Skeletal muscle tissue (tissue), 4 donors: Measurements from ENCODE around the gene EDN2. TPM values are rescaled to one million over a fixed set of nuclear protein-coding genes. Genes with fewer than 3 reads are reported as not detected.

Source experiments
- H3K27ac ChIP-seq: one replicate; pipeline ENCODE4 v1.7.0; 2013; ENCODE audit warnings: mild to moderate bottlenecking, low read depth, low read length, inconsistent platforms
- H3K27me3 ChIP-seq, 3 donors: one replicate each; pipeline ENCODE4 v1.7.0; 2013; ENCODE audit warnings: low read length in 3 of 3; ENCODE audit not compliant: control insufficient read depth in 3 of 3, insufficient read depth in 3 of 3
- H3K36me3 ChIP-seq, 3 donors: one replicate each; pipeline ENCODE4 v1.7.0; 2013; ENCODE audit warnings: low read length in 3 of 3; ENCODE audit not compliant: control insufficient read depth in 3 of 3, insufficient read depth in 3 of 3
- H3K4me1 ChIP-seq, 3 donors: one replicate each; pipeline ENCODE4 v1.7.0; 2013; ENCODE audit warnings: low read length in 3 of 3, mild to moderate bottlenecking in 3 of 3; ENCODE audit not compliant: control insufficient read depth in 3 of 3, insufficient read depth in 3 of 3
- H3K4me3 ChIP-seq, 3 donors: one replicate each; pipeline ENCODE4 v1.7.0; 2013; ENCODE audit warnings: low read length in 3 of 3
- H3K9ac ChIP-seq, 3 donors: one replicate each; pipeline ENCODE4 v1.7.0; 2013; ENCODE audit warnings: low read length in 3 of 3, mild to moderate bottlenecking in 3 of 3, moderate library complexity in 2 of 3, low read depth in 1 of 3
- H3K9me3 ChIP-seq, 3 donors: one replicate each; pipeline ENCODE4 v1.7.0; 2013; ENCODE audit warnings: low read length in 3 of 3; ENCODE audit not compliant: control insufficient read depth in 3 of 3
- total RNA-seq: library from RNA; depleted of rRNA; stranded (reverse); fragments of >200 nt; gene quantifications from one replicate; pipeline ENCODE4 v1.2.3, GENCODE V29; 2014
- donor health status: Osteomylitis.

Gene EDN2
- total RNA-seq, 1 donor from 2014 or later = not detected

- no peak overlapping the region for H3K27ac ChIP-seq
- H3K4me1 ChIP-seq = peaks cover 3 to 10% (median 8%) of the 10 kb centered on the region in 3 donors
- H3K36me3 ChIP-seq = peaks cover 0 to 2% (median 0%) of the 10 kb centered on the region in 3 donors
- no peak overlapping the region for H3K4me3 ChIP-seq
- no peaks in the 10 kb centered on the region for H3K9me3 ChIP-seq
- H3K27me3 ChIP-seq = no peaks in the 10 kb centered on the region
- H3K9ac ChIP-seq = no peak overlapping the region
Observed at GRCh38 chr1:41509270-41509671, 24.8 kb upstream of the EDN2 start.

- Histone ChIP-seq H3K4me1 (peaks cover 4 to 20% (median 17%) of the 10 kb centered on the region in 3 donors), H3K9ac (no peak overlapping the region), H3K4me3 (no peak overlapping the region), H3K9me3 (no peaks in the 10 kb centered on the region), H3K27me3 (no peaks in the 10 kb centered on the region), H3K27ac (no peak overlapping the region), H3K36me3 (peaks cover 0 to 2% (median 0%) of the 10 kb centered on the region in 3 donors)
Observed at GRCh38 chr1:41508290-41508689, 23.8 kb upstream of the EDN2 start.

GRCh38 chr1:41507836-41508235, 23.4 kb upstream of the EDN2 start:
- H3K27me3 ChIP-seq = no peaks in the 10 kb centered on the region
- H3K36me3 ChIP-seq = peaks cover 0 to under 1% (median 0%) of the 10 kb centered on the region in 3 donors
- H3K9me3 ChIP-seq = no peaks in the 10 kb centered on the region
- peaks cover 8 to 24% (median 22%) of the 10 kb centered on the region in 3 donors for H3K4me1 ChIP-seq
- H3K9ac ChIP-seq = no peak overlapping the region
- H3K4me3 ChIP-seq = no peak overlapping the region
- no peak overlapping the region for H3K27ac ChIP-seq

GRCh38 chr1:41507110-41507720, 22.7 kb upstream of the EDN2 start:
- Histone ChIP-seq H3K4me3 (no peak overlapping the region), H3K36me3 (no peaks in the 10 kb centered on the region), H3K9me3 (no peaks in the 10 kb centered on the region), H3K4me1 (peaks cover 15 to 30% (median 28%) of the 10 kb centered on the region in 3 donors), H3K27me3 (no peaks in the 10 kb centered on the region), H3K9ac (peak overlapping the region in 1 of 3 donors; percentile 54), H3K27ac (no peak overlapping the region)

GRCh38 chr1:41504114-41505035, 19.9 kb upstream of the EDN2 start:
- Histone ChIP-seq H3K27me3 (no peaks in the 10 kb centered on the region), H3K27ac (no peak overlapping the region), H3K9me3 (no peaks in the 10 kb centered on the region), H3K36me3 (no peaks in the 10 kb centered on the region), H3K4me1 (peaks cover 40 to 56% (median 54%) of the 10 kb centered on the region in 3 donors), H3K9ac (no peak overlapping the region), H3K4me3 (no peak overlapping the region)

GRCh38 chr1:41503538-41504113, 19.1 kb upstream of the EDN2 start:
- H3K4me3 ChIP-seq = no peak overlapping the region
- H3K9me3 ChIP-seq = no peaks in the 10 kb centered on the region
- no peak overlapping the region for H3K9ac ChIP-seq
- H3K36me3 ChIP-seq = no peaks in the 10 kb centered on the region
- peak overlapping the region; percentile 83 for H3K27ac ChIP-seq
- no peaks in the 10 kb centered on the region for H3K27me3 ChIP-seq
- peaks cover 47 to 63% (median 61%) of the 10 kb centered on the region in 3 donors for H3K4me1 ChIP-seq

GRCh38 chr1:41502912-41503311, 18.4 kb upstream of the EDN2 start:
- Histone ChIP-seq H3K4me1 (peaks cover 53 to 71% (median 68%) of the 10 kb centered on the region in 3 donors), H3K4me3 (peak overlapping the region in 1 of 3 donors; percentile 6), H3K27ac (peak overlapping the region; percentile 83), H3K27me3 (no peaks in the 10 kb centered on the region), H3K9me3 (no peaks in the 10 kb centered on the region), H3K36me3 (no peaks in the 10 kb centered on the region), H3K9ac (peak overlapping the region in 1 of 3 donors; percentile 33)

- H3K9me3 ChIP-seq = no peaks in the 10 kb centered on the region
- H3K27ac ChIP-seq = peak overlapping the region; percentile 83
- no peaks in the 10 kb centered on the region for H3K36me3 ChIP-seq
- H3K4me1 ChIP-seq = peaks cover 56 to 75% (median 71%) of the 10 kb centered on the region in 3 donors
- H3K27me3 ChIP-seq = no peaks in the 10 kb centered on the region
- no peak overlapping the region for H3K4me3 ChIP-seq
- H3K9ac ChIP-seq = peak overlapping the region in 2 of 3 donors; percentile 29 to 58
Observed at GRCh38 chr1:41501581-41501980, 17.1 kb upstream of the EDN2 start.

GRCh38 chr1:41500781-41501518, 16.5 kb upstream of the EDN2 start:
- no peaks in the 10 kb centered on the region for H3K9me3 ChIP-seq
- peak overlapping the region; percentile 83 for H3K27ac ChIP-seq
- no peaks in the 10 kb centered on the region for H3K36me3 ChIP-seq
- H3K4me3 ChIP-seq = no peak overlapping the region
- H3K4me1 ChIP-seq = peaks cover 57 to 80% (median 77%) of the 10 kb centered on the region in 3 donors
- H3K9ac ChIP-seq = peak overlapping the region; percentile 33 to 72 (median 40)
- no peaks in the 10 kb centered on the region for H3K27me3 ChIP-seq
